Tibial nerve (tissue), 4 donors: Measurements from ENCODE around the gene ERBB4. TPM values are rescaled to one million over a fixed set of nuclear protein-coding genes. Genes with fewer than 3 reads are reported as not detected.

Experiments
- DNase-seq, 2 donors: peaks; one replicate each; pipeline ENCODE4 v3.0.0-alpha.2; 2019; ENCODE audit warnings: low spot score in 2 of 2
- H3K27ac ChIP-seq, 4 donors: fragments of 200-600 bp; sonication (generic) in 3 of 4; one replicate each; pipeline ENCODE4 v1.5.1; 2017 to 2019; ENCODE audit warnings: mild to moderate bottlenecking in 1 of 4
- H3K27me3 ChIP-seq, 2 donors: fragments of 200-600 bp; sonication (generic) in 1 of 2; one replicate each; pipeline versions ENCODE4 v1.5.1 to v1.6.0; 2017 to 2019
- H3K36me3 ChIP-seq, 3 donors: fragments of 200-600 bp; sonication (generic); one replicate each; pipeline ENCODE4 v1.5.1; 2018 to 2019
- H3K4me1 ChIP-seq, 4 donors: fragments of 200-600 bp; sonication (generic) in 3 of 4; one replicate each; pipeline ENCODE4 v1.5.1; 2017 to 2019
- H3K4me3 ChIP-seq, 4 donors: fragments of 200-600 bp; sonication (generic) in 3 of 4; one replicate each; pipeline ENCODE4 v1.5.1; 2017 to 2019; ENCODE audit warnings: mild to moderate bottlenecking in 1 of 4, moderate library complexity in 1 of 4
- H3K9me3 ChIP-seq, 4 donors: fragments of 200-600 bp; sonication (generic) in 3 of 4; one replicate each; pipeline ENCODE4 v1.5.1; 2017 to 2019
- EP300 ChIP-seq, 2 donors: sonication (generic); formaldehyde crosslinking; IDR thresholded peaks; one replicate each; pipeline ENCODE4 v1.6.1; 2017; ENCODE audit warnings: antibody characterized with exemption in 2 of 2, mild to moderate bottlenecking in 1 of 2
- POLR2A ChIP-seq, 2 donors: fragments of 450-650 bp; IDR thresholded peaks; one replicate each; pipeline ENCODE4 v1.6.1; 2017; ENCODE audit warnings: antibody characterized with exemption in 2 of 2, mild to moderate bottlenecking in 2 of 2, moderate library complexity in 2 of 2
- WGBS, 2 donors: methylation state at CpG; one replicate each; pipeline ENCODE4 v1.1.5; 2018; 5-methylcytosine and 5-hydroxymethylcytosine counted together
- total RNA-seq, 4 donors: library from RNA; depleted of rRNA; stranded (reverse); fragments of >200 nt; gene quantifications; one replicate each; pipeline ENCODE4 v1.1.0, GENCODE V29; 2016
- TF ChIP-seq, protein P1 (sequence below), 5 experiments: fragments of 200-600 bp in 3 of 5; fragments of 450-650 bp in 2 of 5; sonication (generic) in 3 of 5; IDR thresholded peaks; one replicate each; pipeline ENCODE4 v1.5.1; 2016 to 2019; ENCODE audit warnings: antibody characterized with exemption in 5 of 5, mild to moderate bottlenecking in 3 of 5, moderate library complexity in 2 of 5

The ERBB4 gene
- total RNA-seq, 4 donors from 2014 or later = 2.4 to 3.3 (median 2.9) TPM

- no peak overlapping the region for H3K4me3 ChIP-seq
- no peaks in the 10 kb centered on the region for H3K27me3 ChIP-seq
- no peaks in the 10 kb centered on the region for H3K36me3 ChIP-seq
- H3K9me3 ChIP-seq = peaks cover 0 to 6% (median 0%) of the 10 kb centered on the region in 4 donors
- TF ChIP-seq POLR2A (IDR thresholded peaks at IDR 0.05) (no peak), EP300 (IDR thresholded peaks at IDR 0.05) (no peak)
- TF ChIP-seq, protein P1, sequence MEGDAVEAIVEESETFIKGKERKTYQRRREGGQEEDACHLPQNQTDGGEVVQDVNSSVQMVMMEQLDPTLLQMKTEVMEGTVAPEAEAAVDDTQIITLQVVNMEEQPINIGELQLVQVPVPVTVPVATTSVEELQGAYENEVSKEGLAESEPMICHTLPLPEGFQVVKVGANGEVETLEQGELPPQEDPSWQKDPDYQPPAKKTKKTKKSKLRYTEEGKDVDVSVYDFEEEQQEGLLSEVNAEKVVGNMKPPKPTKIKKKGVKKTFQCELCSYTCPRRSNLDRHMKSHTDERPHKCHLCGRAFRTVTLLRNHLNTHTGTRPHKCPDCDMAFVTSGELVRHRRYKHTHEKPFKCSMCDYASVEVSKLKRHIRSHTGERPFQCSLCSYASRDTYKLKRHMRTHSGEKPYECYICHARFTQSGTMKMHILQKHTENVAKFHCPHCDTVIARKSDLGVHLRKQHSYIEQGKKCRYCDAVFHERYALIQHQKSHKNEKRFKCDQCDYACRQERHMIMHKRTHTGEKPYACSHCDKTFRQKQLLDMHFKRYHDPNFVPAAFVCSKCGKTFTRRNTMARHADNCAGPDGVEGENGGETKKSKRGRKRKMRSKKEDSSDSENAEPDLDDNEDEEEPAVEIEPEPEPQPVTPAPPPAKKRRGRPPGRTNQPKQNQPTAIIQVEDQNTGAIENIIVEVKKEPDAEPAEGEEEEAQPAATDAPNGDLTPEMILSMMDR (IDR thresholded peaks at IDR 0.05) = no peak
- H3K27ac ChIP-seq = no peak overlapping the region
- WGBS, 2 donors = 72 to 74% methylated on average over 3 of the region's 3 CpGs
- no peak for DNase-seq
- H3K4me1 ChIP-seq = no peaks in the 10 kb centered on the region
Measured at GRCh38 chr2:211822686-211823335, 715.8 kb downstream of the ERBB4 start.

DNA sequence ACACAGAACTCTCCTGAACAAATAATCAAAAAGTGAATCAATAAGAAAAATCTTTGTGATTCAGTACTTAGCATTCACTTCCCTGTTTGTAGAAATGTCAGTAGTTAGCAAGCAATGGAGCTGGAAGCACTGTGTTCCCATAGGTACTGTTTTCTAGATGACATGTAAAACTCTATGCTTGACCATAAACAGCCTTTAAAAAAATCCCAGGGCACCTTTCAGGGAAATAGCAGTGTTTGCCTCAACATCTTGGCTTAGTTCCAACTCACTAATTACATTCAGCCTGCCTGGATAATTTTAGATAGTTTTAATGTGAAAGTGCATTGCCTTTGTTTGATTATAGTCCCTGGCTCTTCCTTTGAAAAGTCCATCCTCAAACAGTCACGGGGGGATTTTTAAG lies 721.8 kb downstream of the ERBB4 start:
- Histone ChIP-seq H3K4me3 (no peak overlapping the region), H3K9me3 (peaks cover 0 to 6% (median 0%) of the 10 kb centered on the region in 4 donors), H3K27me3 (no peaks in the 10 kb centered on the region), H3K27ac (no peak overlapping the region), H3K36me3 (no peaks in the 10 kb centered on the region), H3K4me1 (no peaks in the 10 kb centered on the region)
- DNase-seq = no peak
- WGBS, 2 donors = 57 to 63% methylated on average over 1 of the region's 1 CpG
- TF ChIP-seq POLR2A (IDR thresholded peaks at IDR 0.05) = no peak
- no peak for TF ChIP-seq EP300 (IDR thresholded peaks at IDR 0.05)
- TF ChIP-seq, protein P1 (IDR thresholded peaks at IDR 0.05) = no peak

DNA sequence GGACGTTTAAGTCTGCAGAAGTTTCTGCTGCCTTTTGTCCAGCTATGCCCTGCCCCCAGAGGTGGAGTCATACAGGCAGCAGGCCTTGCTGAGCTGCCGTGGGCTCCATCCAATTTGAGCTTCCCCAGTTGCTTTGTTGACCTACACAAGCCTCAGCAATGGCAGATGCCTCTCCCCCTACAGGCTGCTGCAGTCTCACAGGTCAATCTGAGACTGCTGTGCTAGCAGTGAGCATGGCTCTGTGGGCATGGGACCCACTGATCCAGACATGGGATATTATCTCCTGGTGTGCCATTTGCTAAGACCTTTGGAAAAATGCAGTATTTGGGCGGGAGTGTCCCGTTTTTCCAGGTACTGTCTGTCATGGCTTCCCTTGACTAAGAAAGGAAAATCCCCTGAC lies 726.0 kb downstream of the ERBB4 start:
- H3K36me3 ChIP-seq = no peaks in the 10 kb centered on the region
- TF ChIP-seq, protein P1 (IDR thresholded peaks at IDR 0.05) = no peak
- no peak for TF ChIP-seq EP300 (IDR thresholded peaks at IDR 0.05)
- TF ChIP-seq POLR2A (IDR thresholded peaks at IDR 0.05) = no peak
- H3K4me3 ChIP-seq = no peak overlapping the region
- no peak for DNase-seq
- 69 to 74% methylated on average over 4 of the region's 4 CpGs for WGBS, 2 donors
- H3K4me1 ChIP-seq = no peaks in the 10 kb centered on the region
- no peaks in the 10 kb centered on the region for H3K9me3 ChIP-seq
- no peaks in the 10 kb centered on the region for H3K27me3 ChIP-seq
- no peak overlapping the region for H3K27ac ChIP-seq

DNA sequence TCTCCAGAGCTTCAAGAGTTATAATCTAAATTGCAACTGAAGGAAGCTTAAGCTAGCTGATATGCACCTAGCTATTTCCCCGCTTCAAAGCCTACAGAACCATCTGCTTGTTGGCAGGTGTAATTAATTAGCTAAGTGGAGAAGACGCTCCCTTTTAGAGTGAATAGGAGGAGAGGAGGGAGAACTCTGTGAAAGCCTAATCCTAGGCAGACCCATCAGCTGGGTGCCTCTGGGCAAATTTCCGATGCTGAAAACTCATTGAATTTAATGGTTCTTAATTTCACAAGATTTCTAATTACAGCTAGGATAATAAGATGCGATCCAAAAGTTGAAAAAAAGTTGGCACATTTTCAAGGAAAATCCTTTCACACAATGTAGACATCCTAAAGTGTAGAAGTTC lies 735.9 kb downstream of the ERBB4 start:
- 81 to 85% methylated on average over 4 of the region's 4 CpGs for WGBS, 2 donors
- Histone ChIP-seq H3K4me1 (no peaks in the 10 kb centered on the region), H3K27me3 (no peaks in the 10 kb centered on the region), H3K27ac (no peak overlapping the region), H3K9me3 (no peaks in the 10 kb centered on the region), H3K4me3 (no peak overlapping the region), H3K36me3 (no peaks in the 10 kb centered on the region)
- TF ChIP-seq EP300 (IDR thresholded peaks at IDR 0.05) (no peak), POLR2A (IDR thresholded peaks at IDR 0.05) (no peak)
- TF ChIP-seq, protein P1 (IDR thresholded peaks at IDR 0.05) = no peak
- DNase-seq = no peak

DNA sequence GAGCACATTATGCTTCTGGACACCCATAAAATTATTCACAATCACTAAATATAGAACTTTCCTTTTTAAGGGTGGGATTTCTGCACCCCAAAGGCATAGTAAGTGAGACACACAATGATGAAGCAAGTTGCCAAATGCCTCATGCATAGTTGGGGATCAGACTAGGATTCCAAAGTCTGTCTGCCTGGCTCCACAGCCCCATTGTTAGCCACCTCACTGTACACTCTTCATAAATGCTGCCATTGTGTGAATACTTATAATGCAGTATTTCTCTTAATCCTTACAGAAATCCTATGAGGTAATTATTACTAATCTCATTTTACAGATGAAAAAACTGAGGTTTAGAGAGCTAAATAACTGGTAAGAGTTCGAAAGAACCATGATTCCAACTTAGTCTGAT lies 738.6 kb downstream of the ERBB4 start:
- H3K36me3 ChIP-seq = no peaks in the 10 kb centered on the region
- H3K27me3 ChIP-seq = no peaks in the 10 kb centered on the region
- WGBS, 2 donors = 45 to 54% methylated on average over 1 of the region's 1 CpG
- no peak for TF ChIP-seq EP300 (IDR thresholded peaks at IDR 0.05)
- TF ChIP-seq, protein P1 (IDR thresholded peaks at IDR 0.05) = no peak
- no peak for TF ChIP-seq POLR2A (IDR thresholded peaks at IDR 0.05)
- H3K27ac ChIP-seq = no peak overlapping the region
- no peaks in the 10 kb centered on the region for H3K4me1 ChIP-seq
- no peaks in the 10 kb centered on the region for H3K9me3 ChIP-seq
- no peak for DNase-seq
- no peak overlapping the region for H3K4me3 ChIP-seq
